Renal pelvis (tissue), 12 donors: ENCODE results near the gene MTHFS. TPM values are rescaled to one million over a fixed set of nuclear protein-coding genes. Genes with fewer than 3 reads are reported as not detected.
"Not testable (repeated sequence)": the region's sequence is repeated elsewhere in the genome, so short reads cannot be mapped to it uniquely, and the experiment has no call there.

Experiments used
- DNase-seq: peaks from one replicate; pipeline ENCODE4 v3.0.0-alpha.2; 2013
- long read RNA-seq, 16 experiments: transcript quantifications; one replicate each; lab custom pipeline, GENCODE V29; 2026
- polyA plus RNA-seq, 3 donors: library from polyadenylated mRNA; unstranded; fragments of 120-200 nt; gene quantifications; one replicate each; pipeline ENCODE4 v1.2.1, GENCODE V29; 2013; ENCODE audit not compliant: insufficient read length in 3 of 3

MTHFS gene
- polyA plus RNA-seq: 10 to 100 TPM; 39.6 to 40.4 (median 39.7) TPM
- long read RNA-seq, donor 1, transcript MTHFS-201 (3 exons, 907 nt): major isoform, 32 of 43 reads
- long read RNA-seq, donor 1, partial matches to known transcripts: 0 of 43 reads
- long read RNA-seq, donor 1, other reads (novel, unspliced or antisense): 10 of 43 reads
- long read RNA-seq, donor 2, transcript MTHFS-201 (3 exons, 907 nt): major isoform, 34 of 49 reads
- long read RNA-seq, donor 2, partial matches to known transcripts: 0 of 49 reads
- long read RNA-seq, donor 2, other reads (novel, unspliced or antisense): 14 of 49 reads
- long read RNA-seq, donor 3, transcript MTHFS-201 (3 exons, 907 nt): major isoform, 25 of 34 reads
- long read RNA-seq, donor 3, partial matches to known transcripts: 0 of 34 reads
- long read RNA-seq, donor 3, other reads (novel, unspliced or antisense): 9 of 34 reads
- long read RNA-seq, donor 4, transcript MTHFS-201 (3 exons, 907 nt): major isoform, 26 of 45 reads
- long read RNA-seq, donor 4, partial matches to known transcripts: 0 of 45 reads
- long read RNA-seq, donor 4, other reads (novel, unspliced or antisense): 17 of 45 reads
- long read RNA-seq, donor 5, transcript MTHFS-201 (3 exons, 907 nt): major isoform, 21 of 29 reads
- long read RNA-seq, donor 5, partial matches to known transcripts: 0 of 29 reads
- long read RNA-seq, donor 5, other reads (novel, unspliced or antisense): 8 of 29 reads
- long read RNA-seq, donor 6, transcript MTHFS-201 (3 exons, 907 nt): major isoform, 27 of 37 reads
- long read RNA-seq, donor 6, partial matches to known transcripts: 0 of 37 reads
- long read RNA-seq, donor 6, other reads (novel, unspliced or antisense): 9 of 37 reads
- long read RNA-seq, donor 7, transcript MTHFS-201 (3 exons, 907 nt): major isoform, 19 of 33 reads
- long read RNA-seq, donor 7, partial matches to known transcripts: 0 of 33 reads
- long read RNA-seq, donor 7, other reads (novel, unspliced or antisense): 13 of 33 reads
- long read RNA-seq, donor 8, partial matches to known transcripts: 0 of 4 reads
- long read RNA-seq, donor 8, other reads (novel, unspliced or antisense): 0 of 4 reads
- long read RNA-seq, donor 9, transcript MTHFS-201 (3 exons, 907 nt): major isoform, 19 of 50 reads
- long read RNA-seq, donor 9, partial matches to known transcripts: 31 of 50 reads
- long read RNA-seq, donor 9, other reads (novel, unspliced or antisense): 0 of 50 reads
- long read RNA-seq, donor 10, transcript MTHFS-201 (3 exons, 907 nt): major isoform, 16 of 32 reads
- long read RNA-seq, donor 10, partial matches to known transcripts: 15 of 32 reads
- long read RNA-seq, donor 10, other reads (novel, unspliced or antisense): 0 of 32 reads
- long read RNA-seq, donor 11, transcript MTHFS-201 (3 exons, 907 nt): major isoform, 22 of 39 reads
- long read RNA-seq, donor 11, partial matches to known transcripts: 9 of 39 reads
- long read RNA-seq, donor 11, other reads (novel, unspliced or antisense): 7 of 39 reads
- long read RNA-seq, donor 12, transcript MTHFS-201 (3 exons, 907 nt): major isoform, 33 of 57 reads
- long read RNA-seq, donor 12, partial matches to known transcripts: 10 of 57 reads
- long read RNA-seq, donor 12, other reads (novel, unspliced or antisense): 12 of 57 reads
- long read RNA-seq, donor 13, transcript MTHFS-201 (3 exons, 907 nt): major isoform, 11 of 25 reads
- long read RNA-seq, donor 13, partial matches to known transcripts: 13 of 25 reads
- long read RNA-seq, donor 13, other reads (novel, unspliced or antisense): 0 of 25 reads
- long read RNA-seq, donor 14: 0 reads
- long read RNA-seq, donor 15: 0 reads
- long read RNA-seq, donor 16, transcript MTHFS-201 (3 exons, 907 nt): major isoform, 14 of 41 reads
- long read RNA-seq, donor 16, partial matches to known transcripts: 7 of 41 reads
- long read RNA-seq, donor 16, other reads (novel, unspliced or antisense): 19 of 41 reads

- peak; percentile 85 for DNase-seq
Measured at GRCh38 chr15:79896634-79897379, at the start of gene MTHFS. Gene MTHFS (minus strand): TSS chr15:79897014. CDS start chr15:79896988, 26 bp downstream.

GRCh38 chr15:79944622-79945021 is 47.8 kb upstream of the MTHFS start:
- no peak for DNase-seq

GRCh38 chr15:79943820-79944219 is 47.0 kb upstream of the MTHFS start:
- DNase-seq: no peak

- no peak for DNase-seq
Measured at GRCh38 chr15:79942741-79943481, 46.1 kb upstream of the MTHFS start.

GRCh38 chr15:79939399-79939798 is 42.6 kb upstream of the MTHFS start:
- no peak for DNase-seq

- DNase-seq: no peak
Measured at GRCh38 chr15:79938143-79938542, 41.3 kb upstream of the MTHFS start.

GRCh38 chr15:79935556-79936201 is 38.9 kb upstream of the MTHFS start:
- not testable (repeated sequence) for DNase-seq

GRCh38 chr15:79933231-79933630 is 36.4 kb upstream of the MTHFS start:
- DNase-seq: no peak

- DNase-seq: no peak
Measured at GRCh38 chr15:79932447-79932846, 35.6 kb upstream of the MTHFS start.

GRCh38 chr15:79930516-79930915 is 33.7 kb upstream of the MTHFS start:
- no peak for DNase-seq

- no peak for DNase-seq
Measured at GRCh38 chr15:79929412-79929811, 32.6 kb upstream of the MTHFS start.

GRCh38 chr15:79926116-79926515 is 29.3 kb upstream of the MTHFS start:
- DNase-seq: not testable (repeated sequence)

GRCh38 chr15:79924379-79924778 is 27.6 kb upstream of the MTHFS start:
- DNase-seq: no peak

- peak; percentile 95 for DNase-seq
Measured at GRCh38 chr15:79923515-79924169, 26.8 kb upstream of the MTHFS start.

GRCh38 chr15:79923079-79923514 is 26.3 kb upstream of the MTHFS start:
- DNase-seq: peak; percentile 60

GRCh38 chr15:79922512-79923078 is 25.8 kb upstream of the MTHFS start:
- DNase-seq: no peak
